Spleen (tissue), 11 donors: Measurements from ENCODE around the gene CATSPER4. TPM values are rescaled to one million over a fixed set of nuclear protein-coding genes. Genes with fewer than 3 reads are reported as not detected.

Experiments used
- DNase-seq: peaks from one replicate; pipeline ENCODE4 v3.0.0-alpha.2; 2020
- H3K27ac ChIP-seq, 8 donors: fragments of 200-600 bp; sonication (generic) in 7 of 8; 1 replicate in 4 of 8; 2 replicates in 4 of 8; pipeline versions ENCODE4 v1.5.0 to v1.8.0; 2016 to 2021; ENCODE audit warnings: inconsistent platforms in 4 of 8, mild to moderate bottlenecking in 4 of 8, moderate library complexity in 1 of 8
- H3K27me3 ChIP-seq, 7 donors: fragments of 200-600 bp; sonication (generic) in 6 of 7; replicated peaks in 1 of 7; 1 replicate in 4 of 7; 2 replicates in 3 of 7; pipeline versions ENCODE4 v1.5.0 to v1.8.0; 2016 to 2021; ENCODE audit warnings: inconsistent platforms in 3 of 7, mild to moderate bottlenecking in 1 of 7
- H3K36me3 ChIP-seq, 6 donors: fragments of 200-600 bp; sonication (generic) in 5 of 6; 1 replicate in 4 of 6; 2 replicates in 2 of 6; pipeline versions ENCODE4 v1.5.0 to v1.8.0; 2016 to 2021; ENCODE audit warnings: inconsistent platforms in 2 of 6
- H3K4me1 ChIP-seq, 6 donors: fragments of 200-600 bp; sonication (generic) in 5 of 6; 1 replicate in 3 of 6; 2 replicates in 3 of 6; pipeline versions ENCODE4 v1.5.0 to v1.8.0; 2016 to 2021; ENCODE audit warnings: inconsistent platforms in 3 of 6
- H3K4me3 ChIP-seq, 8 donors: fragments of 200-600 bp; sonication (generic) in 7 of 8; 1 replicate in 4 of 8; 2 replicates in 4 of 8; pipeline versions ENCODE4 v1.5.0 to v1.8.0; 2016 to 2021; ENCODE audit warnings: inconsistent platforms in 4 of 8, mild to moderate bottlenecking in 4 of 8, moderate library complexity in 2 of 8
- H3K9me3 ChIP-seq, 8 donors: fragments of 200-600 bp; sonication (generic) in 7 of 8; 1 replicate in 4 of 8; 2 replicates in 4 of 8; pipeline versions ENCODE4 v1.5.0 to v1.8.0; 2016 to 2021; ENCODE audit warnings: inconsistent platforms in 4 of 8
- CTCF ChIP-seq, 11 experiments: fragments of 200-600 bp in 7 of 11; fragments of 450-650 bp in 4 of 11; sonication (generic) in 4 of 11; IDR thresholded peaks in 8 of 11; conservative IDR thresholded peaks in 3 of 11; 1 replicate in 7 of 11; 2 replicates in 4 of 11; pipeline versions ENCODE4 v1.4.0 to v1.8.0; 2016 to 2021; ENCODE audit warnings: antibody characterized with exemption in 11 of 11, inconsistent platforms in 4 of 11, mild to moderate bottlenecking in 1 of 11
- POLR2A ChIP-seq, 3 donors: fragments of 450-650 bp; IDR thresholded peaks; one replicate each; pipeline ENCODE4 v1.5.1; 2017; ENCODE audit warnings: antibody characterized with exemption in 3 of 3, mild to moderate bottlenecking in 1 of 3
- POLR2AphosphoS5 ChIP-seq, 3 donors: sonication (generic); formaldehyde crosslinking; IDR thresholded peaks; one replicate each; pipeline ENCODE4 v1.5.1; 2017; ENCODE audit warnings: antibody characterized with exemption in 3 of 3
- WGBS, 5 donors: extraction: QIAGEN DNeasy Blood & Tissue Kit in 3 of 5; methylation state at CpG; one replicate each; pipeline versions ENCODE4 v1.1.5 to v1.1.7; 2013 to 2018; 5-methylcytosine and 5-hydroxymethylcytosine counted together
- intact Hi-C: fragments of 100-400 bp; cut with DNase I; formaldehyde crosslinking; loops from one replicate; pipeline ENCODE4 v1.15.0; 2023; ENCODE audit warnings: low total_unique reads
- polyA plus RNA-seq, 3 donors: library from polyadenylated mRNA; stranded (reverse); fragments of 200-250 nt; gene quantifications; one replicate each; pipeline ENCODE4 v1.2.1, GENCODE V29; 2013
- total RNA-seq, 7 donors: library from RNA; depleted of rRNA in 3 of 7; stranded (reverse); fragments of >200 nt in 3 of 7; fragmentation: NEBNext Ultra II Directional in 4 of 7; extraction: Animal tissue kit (Norgen Biotek cat#: 25700) in 4 of 7; gene quantifications; one replicate each; pipeline versions ENCODE4 v1.1.0 to v1.2.1, GENCODE V29; 2016 to 2021
- donor health status: healthy with polysubstance abuse.
- donor health status: DM: no; HTN: no; CAD: no; lungs with moderate emphysema.
- donor health status: DM: no; HTN: no; CAD: no.
- donor health status: Bipolar disorder and iron deficiency.
- donor health status: healthy.
- donor health status: DM: no; HTN: no; CAD: no.
- donor health status: DM: yes; HTN: yes; CAD: no.

The CATSPER4 gene
- total and polyA plus RNA-seq, 10 donors, result 0.03 TPM; not detected in 9

GRCh38 chr1:26145960-26146294, 44.5 kb upstream of the CATSPER4 start:
- H3K4me3 ChIP-seq, result no peak overlapping the region
- no peaks in the 10 kb centered on the region for H3K36me3 ChIP-seq
- DNase-seq, result no peak
- TF ChIP-seq CTCF (IDR thresholded peaks at IDR 0.05 in 8 of 11, conservative IDR thresholded peaks at IDR 0.05 in 3 of 11), result no peak
- TF ChIP-seq POLR2A (IDR thresholded peaks at IDR 0.05), result no peak
- no peak for TF ChIP-seq POLR2AphosphoS5 (IDR thresholded peaks at IDR 0.05)
- H3K27me3 ChIP-seq, result peaks cover 0 to 4% (median 0%) of the 10 kb centered on the region in 7 donors
- no peaks in the 10 kb centered on the region for H3K9me3 ChIP-seq
- 38 to 79% (median 64%) methylated on average over 6 of the region's 6 CpGs for WGBS, 5 donors
- no peak overlapping the region for H3K27ac ChIP-seq
- peaks cover 2 to 16% (median 6%) of the 10 kb centered on the region in 6 donors for H3K4me1 ChIP-seq
- intact Hi-C loops, result loop anchor here (2.0 to 10.0 kb wide), 2 partner anchors 41 to 111 kb away; no protein-coding TSS in a partner anchor

DNA sequence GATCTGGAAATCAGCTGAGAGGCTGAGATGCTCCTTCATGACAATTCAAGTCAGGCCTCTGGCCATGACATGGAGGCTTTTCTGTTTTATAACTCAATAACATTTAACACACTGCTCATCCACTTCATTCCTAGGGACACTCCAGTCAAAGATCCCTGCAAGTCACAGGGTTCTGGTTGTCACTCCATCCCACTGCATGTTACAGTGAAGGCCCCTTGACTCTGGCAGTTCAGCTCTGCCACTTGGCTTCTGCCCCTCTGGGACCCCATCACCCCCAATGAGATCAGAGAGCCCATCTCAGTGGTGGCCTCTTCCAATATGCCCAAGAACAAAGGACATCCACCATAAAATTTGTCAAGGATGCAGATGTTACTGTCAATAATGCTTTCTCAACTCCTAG, 41.5 kb upstream of the CATSPER4 start:
- intact Hi-C loops, result loop anchor here (10.0 kb wide), 1 partner anchor 114 kb away; no protein-coding TSS in a partner anchor
- no peak overlapping the region for H3K27ac ChIP-seq
- peaks cover 0 to 4% (median 0%) of the 10 kb centered on the region in 7 donors for H3K27me3 ChIP-seq
- TF ChIP-seq CTCF (IDR thresholded peaks at IDR 0.05 in 8 of 11, conservative IDR thresholded peaks at IDR 0.05 in 3 of 11) (no peak), POLR2A (IDR thresholded peaks at IDR 0.05) (no peak), POLR2AphosphoS5 (IDR thresholded peaks at IDR 0.05) (no peak)
- no peaks in the 10 kb centered on the region for H3K9me3 ChIP-seq
- H3K36me3 ChIP-seq, result no peaks in the 10 kb centered on the region
- no peak for DNase-seq
- H3K4me3 ChIP-seq, result no peak overlapping the region
- H3K4me1 ChIP-seq, result peaks cover 2 to 13% (median 6%) of the 10 kb centered on the region in 6 donors

DNA sequence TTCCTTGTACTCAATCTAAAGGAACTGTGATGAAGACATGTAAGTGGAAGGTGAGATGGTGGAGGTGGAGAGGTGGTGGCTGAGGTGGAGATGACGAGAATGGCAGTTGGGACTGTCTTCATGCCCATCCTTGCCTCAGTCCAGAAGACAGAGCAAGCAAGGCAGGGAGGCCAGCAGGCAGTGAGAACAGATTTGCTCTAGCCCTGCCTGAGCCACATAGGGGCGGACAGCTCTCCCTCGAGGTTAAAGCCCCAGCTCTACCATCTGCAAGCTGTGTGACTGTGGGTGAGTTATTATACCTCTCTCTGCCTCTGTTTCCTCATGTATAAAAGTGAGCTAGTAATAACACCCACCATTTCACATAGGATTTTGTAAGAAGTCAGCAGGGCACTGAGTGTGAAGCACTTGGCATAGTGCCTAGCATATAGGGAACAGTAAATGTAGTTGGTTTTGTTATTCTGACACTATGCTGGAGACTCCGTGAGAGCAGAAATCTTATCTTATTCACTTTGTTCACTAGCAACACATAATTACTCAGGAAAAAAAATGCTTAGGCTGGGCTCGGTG, 36.4 kb upstream of the CATSPER4 start:
- Histone ChIP-seq H3K36me3 (no peaks in the 10 kb centered on the region), H3K4me1 (peaks cover 5 to 36% (median 20%) of the 10 kb centered on the region in 6 donors), H3K9me3 (no peaks in the 10 kb centered on the region), H3K4me3 (no peak overlapping the region), H3K27ac (no peak overlapping the region), H3K27me3 (peaks cover 0 to 45% (median 22%) of the 10 kb centered on the region in 7 donors)
- WGBS, 5 donors, result 69 to 75% (median 74%) methylated on average over 5 of the region's 5 CpGs
- TF ChIP-seq POLR2AphosphoS5 (IDR thresholded peaks at IDR 0.05) (no peak), POLR2A (IDR thresholded peaks at IDR 0.05) (no peak), CTCF (IDR thresholded peaks at IDR 0.05 in 8 of 11, conservative IDR thresholded peaks at IDR 0.05 in 3 of 11) (no peak)
- DNase-seq, result no peak
- intact Hi-C loops, result no loop called here

DNA sequence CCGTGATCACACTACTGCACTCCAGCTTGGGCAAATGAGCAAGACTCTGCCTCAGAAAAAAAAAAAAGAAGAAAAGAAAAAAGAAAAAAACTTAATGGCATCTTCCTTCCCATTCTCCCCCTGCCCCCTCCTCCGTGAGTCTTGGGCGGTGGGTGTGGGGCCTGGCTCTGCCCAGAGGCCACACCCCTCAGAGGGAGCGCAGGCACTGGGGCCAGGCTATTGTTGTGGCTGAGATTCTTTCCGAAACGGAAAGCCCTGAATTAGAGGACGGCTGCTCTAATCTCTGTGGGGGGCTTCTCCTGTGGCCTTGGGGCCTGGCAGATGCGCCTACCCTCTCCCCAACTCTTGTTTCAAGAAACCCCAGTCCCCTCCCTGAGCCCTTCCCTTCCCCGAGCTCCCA, 35.7 kb upstream of the CATSPER4 start:
- peaks cover 0 to 52% (median 22%) of the 10 kb centered on the region in 7 donors for H3K27me3 ChIP-seq
- 41 to 60% (median 48%) methylated on average over 9 of the region's 9 CpGs for WGBS, 5 donors
- TF ChIP-seq POLR2A (IDR thresholded peaks at IDR 0.05), result no peak
- no peak for TF ChIP-seq POLR2AphosphoS5 (IDR thresholded peaks at IDR 0.05)
- TF ChIP-seq CTCF (IDR thresholded peaks at IDR 0.05 in 8 of 11, conservative IDR thresholded peaks at IDR 0.05 in 3 of 11), result no peak
- intact Hi-C loops, result no loop called here
- no peaks in the 10 kb centered on the region for H3K36me3 ChIP-seq
- H3K4me3 ChIP-seq, result no peak overlapping the region
- no peak overlapping the region for H3K27ac ChIP-seq
- no peaks in the 10 kb centered on the region for H3K9me3 ChIP-seq
- DNase-seq, result no peak
- peaks cover 5 to 43% (median 20%) of the 10 kb centered on the region in 6 donors for H3K4me1 ChIP-seq
